Measurements from ENCODE around the gene OR8G5. TPM values are rescaled to one million over a fixed set of nuclear protein-coding genes. Genes with fewer than 3 reads are reported as not detected.

OR8G5 gene
- total RNA-seq, 5 donors from 2014 or later (not counting 1 experiment from before 2014, with no cell fraction given) = not detected

DNA sequence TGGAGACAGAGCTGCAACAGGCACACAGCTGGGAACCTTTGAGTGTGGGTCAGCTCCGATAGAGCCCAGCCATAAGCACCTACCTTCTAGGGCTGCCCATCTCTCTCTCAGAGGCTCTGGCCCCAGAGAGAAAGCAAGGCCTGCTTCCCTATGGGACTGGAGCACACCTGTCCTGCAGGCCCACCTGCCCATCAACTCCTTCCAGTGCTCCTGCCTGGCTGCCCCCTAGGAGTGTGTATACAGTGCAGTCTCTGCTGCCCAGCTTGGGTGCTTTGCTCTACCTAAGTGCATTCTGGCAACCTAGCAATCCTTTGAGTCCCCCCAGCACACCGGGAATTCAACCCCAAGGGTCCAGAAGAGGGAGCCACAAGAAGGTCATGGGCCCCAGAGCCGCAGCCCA is 21.0 kb downstream of the OR8G5 start:
- Histone ChIP-seq H3K36me3 (ENCODE audit: control insufficient read depth in 2 of 2, extremely low read depth in 1 of 2, insufficient read depth in 1 of 2, low read length in 1 of 2) (no peaks in the 10 kb centered on the region), H3K27me3 (replicated peaks in 1 of 2; ENCODE audit: control insufficient read depth in 2 of 2, extremely low read depth in 1 of 2, insufficient read depth in 2 of 2, low read length in 1 of 2) (peaks cover 0 to 8% of the 10 kb centered on the region in 2 experiments), H3K4me1 (ENCODE audit: control insufficient read depth in 1 of 2, extremely low read depth in 1 of 2, insufficient read depth in 2 of 2, low read length in 2 of 2) (no peaks in the 10 kb centered on the region), H3K9me3 (no peaks in the 10 kb centered on the region), H3K4me3 (ENCODE audit: control insufficient read depth in 1 of 2, extremely low read depth in 1 of 2, low read length in 1 of 2) (no peak overlapping the region), H3K27ac (ENCODE audit: low read length) (no peak overlapping the region)
- H3K27me3 Mint-ChIP-seq = no peaks in the 10 kb centered on the region
- ChIA-PET POLR2A (no interaction called here), CTCF (no interaction called here)
- H3K27ac Mint-ChIP-seq = no peak overlapping the region
- ATAC-seq (replicated peaks in 1 of 4) (no peak), DNase-seq (no peak)
- H3K4me3 Mint-ChIP-seq = no peak overlapping the region
- no peaks in the 10 kb centered on the region for H3K36me3 Mint-ChIP-seq
- 71% methylated on average over 2 of the region's 3 CpGs for WGBS (ENCODE audit: insufficient coverage)
- H3K9me3 Mint-ChIP-seq = peaks cover 7 to 14% (median 13%) of the 10 kb centered on the region in 3 donors
- H3K4me1 Mint-ChIP-seq = no peaks in the 10 kb centered on the region

DNA sequence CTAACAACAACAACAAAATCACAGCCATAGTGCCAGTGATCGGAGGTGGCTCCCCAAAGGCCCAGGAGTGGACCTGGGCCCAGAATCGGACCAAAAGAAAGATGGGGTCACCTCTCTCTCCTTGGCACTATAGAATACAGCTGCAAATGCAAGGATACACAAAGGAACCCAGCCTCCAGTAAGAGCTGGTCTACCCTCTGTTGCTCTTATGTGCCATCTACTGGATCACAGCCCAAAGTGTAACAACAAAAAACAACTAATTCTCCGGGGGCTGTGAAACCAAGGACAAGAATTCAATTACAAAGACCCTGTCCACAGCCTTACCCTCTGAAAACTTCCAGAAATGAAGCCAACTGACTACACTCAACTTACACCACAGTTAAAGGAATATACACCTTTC is 21.6 kb downstream of the OR8G5 start:
- no peaks in the 10 kb centered on the region for H3K9me3 ChIP-seq
- DNase-seq (no peak), ATAC-seq (replicated peaks in 1 of 4) (no peak)
- Mint-ChIP-seq H3K36me3 (no peaks in the 10 kb centered on the region), H3K27me3 (no peaks in the 10 kb centered on the region), H3K4me1 (no peaks in the 10 kb centered on the region), H3K4me3 (no peak overlapping the region), H3K27ac (no peak overlapping the region), H3K9me3 (peaks cover 7 to 14% (median 13%) of the 10 kb centered on the region in 3 donors)
- CTCF ChIA-PET = no interaction called here
- H3K27ac ChIP-seq (ENCODE audit: low read length) = no peak overlapping the region
- no peaks in the 10 kb centered on the region for H3K4me1 ChIP-seq (ENCODE audit: control insufficient read depth in 1 of 2, extremely low read depth in 1 of 2, insufficient read depth in 2 of 2, low read length in 2 of 2)
- POLR2A ChIA-PET = no interaction called here
- 51% methylated on average over 3 of the region's 3 CpGs for WGBS (ENCODE audit: insufficient coverage)
- H3K27me3 ChIP-seq (replicated peaks in 1 of 2; ENCODE audit: control insufficient read depth in 2 of 2, extremely low read depth in 1 of 2, insufficient read depth in 2 of 2, low read length in 1 of 2) = peaks cover 0 to 8% of the 10 kb centered on the region in 2 experiments
- H3K4me3 ChIP-seq (ENCODE audit: control insufficient read depth in 1 of 2, extremely low read depth in 1 of 2, low read length in 1 of 2) = no peak overlapping the region
- H3K36me3 ChIP-seq (ENCODE audit: control insufficient read depth in 2 of 2, extremely low read depth in 1 of 2, insufficient read depth in 1 of 2, low read length in 1 of 2) = no peaks in the 10 kb centered on the region

DNA sequence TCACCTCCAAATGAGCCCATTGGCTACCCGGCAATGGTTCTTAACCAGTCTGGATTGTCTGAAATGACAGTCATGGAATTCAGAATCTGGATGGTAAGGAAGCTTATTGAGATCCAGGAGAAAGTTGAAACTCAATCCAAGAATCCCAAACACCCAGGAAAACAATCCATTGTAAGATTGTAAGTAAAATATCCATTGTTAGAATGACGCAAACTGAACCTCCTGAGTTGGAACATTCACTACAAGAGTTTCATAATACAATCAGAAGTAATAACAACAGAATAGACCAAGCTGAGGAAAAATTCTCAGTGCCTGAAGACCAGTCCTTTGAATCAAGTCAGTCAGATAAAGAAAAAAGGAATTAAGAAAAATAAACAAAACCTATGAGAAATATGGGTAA is 22.1 kb downstream of the OR8G5 start:
- H3K4me1 Mint-ChIP-seq = no peaks in the 10 kb centered on the region
- no peak overlapping the region for H3K27ac Mint-ChIP-seq
- Histone ChIP-seq H3K27ac (ENCODE audit: low read length) (no peak overlapping the region), H3K36me3 (ENCODE audit: control insufficient read depth in 2 of 2, extremely low read depth in 1 of 2, insufficient read depth in 1 of 2, low read length in 1 of 2) (no peaks in the 10 kb centered on the region), H3K4me1 (ENCODE audit: control insufficient read depth in 1 of 2, extremely low read depth in 1 of 2, insufficient read depth in 2 of 2, low read length in 2 of 2) (no peaks in the 10 kb centered on the region), H3K4me3 (ENCODE audit: control insufficient read depth in 1 of 2, extremely low read depth in 1 of 2, low read length in 1 of 2) (no peak overlapping the region), H3K27me3 (replicated peaks in 1 of 2; ENCODE audit: control insufficient read depth in 2 of 2, extremely low read depth in 1 of 2, insufficient read depth in 2 of 2, low read length in 1 of 2) (peaks cover 0 to 8% of the 10 kb centered on the region in 2 experiments), H3K9me3 (no peaks in the 10 kb centered on the region)
- H3K4me3 Mint-ChIP-seq = no peak overlapping the region
- H3K9me3 Mint-ChIP-seq = peaks cover 7 to 14% (median 13%) of the 10 kb centered on the region in 3 donors
- no peaks in the 10 kb centered on the region for H3K27me3 Mint-ChIP-seq
- ATAC-seq (replicated peaks in 1 of 4) (no peak), DNase-seq (no peak)
- CTCF ChIA-PET = no interaction called here
- no CpG with 5 or more reads among the region's 2 CpGs for WGBS (ENCODE audit: insufficient coverage)
- no peaks in the 10 kb centered on the region for H3K36me3 Mint-ChIP-seq
- POLR2A ChIA-PET = no interaction called here

DNA sequence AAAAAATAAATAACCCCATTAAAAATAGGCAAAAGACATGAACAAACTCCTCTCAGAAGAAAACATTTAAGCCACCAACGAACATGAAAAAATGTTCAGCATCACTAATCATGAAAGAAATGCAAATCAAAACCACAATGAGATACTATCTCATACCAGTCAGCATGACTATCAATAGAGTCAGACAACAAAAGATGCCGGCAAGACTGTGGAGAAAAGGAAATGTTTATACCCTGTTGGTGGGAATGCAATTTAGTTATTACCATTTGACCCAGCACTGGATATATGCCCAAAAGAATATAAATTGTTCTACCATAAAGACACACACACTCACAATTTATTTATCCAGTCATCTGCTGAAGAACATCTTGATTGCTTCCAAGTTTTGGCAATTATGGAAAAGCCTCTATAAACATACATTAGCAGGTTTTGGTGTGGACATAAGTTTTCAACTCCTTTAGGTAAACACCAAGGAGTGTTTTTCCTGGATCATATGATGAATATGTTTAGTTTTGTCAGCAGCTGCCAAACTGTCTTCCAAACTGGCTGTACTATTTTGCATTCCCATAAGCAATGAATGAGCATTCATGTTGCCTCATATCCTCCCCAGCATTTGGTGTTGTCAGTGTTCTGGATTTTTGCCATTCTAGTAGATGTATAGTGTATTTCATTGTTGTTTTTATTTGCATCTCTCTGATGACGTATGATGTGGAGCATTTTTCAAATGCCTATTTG is 29.6 kb downstream of the OR8G5 start:
- WGBS (ENCODE audit: insufficient coverage) = no CpG with 5 or more reads among the region's 3 CpGs
- ChIA-PET POLR2A (no interaction called here), CTCF (no interaction called here)
- Histone ChIP-seq H3K36me3 (ENCODE audit: control insufficient read depth in 2 of 2, extremely low read depth in 1 of 2, insufficient read depth in 1 of 2, low read length in 1 of 2) (no peaks in the 10 kb centered on the region), H3K9me3 (no peaks in the 10 kb centered on the region), H3K4me1 (ENCODE audit: control insufficient read depth in 1 of 2, extremely low read depth in 1 of 2, insufficient read depth in 2 of 2, low read length in 2 of 2) (no peaks in the 10 kb centered on the region), H3K4me3 (ENCODE audit: control insufficient read depth in 1 of 2, extremely low read depth in 1 of 2, low read length in 1 of 2) (no peak overlapping the region), H3K27ac (ENCODE audit: low read length) (no peak overlapping the region), H3K27me3 (replicated peaks in 1 of 2; ENCODE audit: control insufficient read depth in 2 of 2, extremely low read depth in 1 of 2, insufficient read depth in 2 of 2, low read length in 1 of 2) (no peaks in the 10 kb centered on the region)
- Mint-ChIP-seq H3K27me3 (no peaks in the 10 kb centered on the region), H3K4me1 (no peaks in the 10 kb centered on the region), H3K27ac (no peak overlapping the region), H3K9me3 (peaks cover 10 to 20% (median 10%) of the 10 kb centered on the region in 3 donors), H3K36me3 (no peaks in the 10 kb centered on the region), H3K4me3 (no peak overlapping the region)
- DNase-seq = no peak
- ATAC-seq (replicated peaks in 1 of 4) = no peak

DNA sequence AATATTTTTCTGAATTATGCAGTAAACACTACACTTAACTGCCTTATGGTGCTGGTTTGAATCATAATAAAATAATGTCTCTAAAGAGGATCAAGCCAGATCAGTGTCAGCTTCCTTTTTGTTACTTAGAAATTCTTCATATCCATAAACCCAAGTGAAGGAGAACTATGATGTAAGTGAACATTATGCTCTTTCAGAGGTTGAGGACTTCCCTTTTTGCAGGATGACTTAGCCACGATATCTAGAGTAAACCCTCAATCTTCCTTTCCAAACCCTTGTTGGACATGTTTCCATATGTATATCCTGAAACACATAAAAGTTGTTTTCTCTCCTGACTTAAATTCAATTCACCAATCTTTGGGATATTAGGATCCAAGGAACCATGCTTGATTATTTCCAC is 38.5 kb downstream of the OR8G5 start:
- Histone ChIP-seq H3K27ac (ENCODE audit: low read length) (no peak overlapping the region), H3K27me3 (replicated peaks in 1 of 2; ENCODE audit: control insufficient read depth in 2 of 2, extremely low read depth in 1 of 2, insufficient read depth in 2 of 2, low read length in 1 of 2) (no peaks in the 10 kb centered on the region), H3K9me3 (no peaks in the 10 kb centered on the region), H3K4me1 (ENCODE audit: control insufficient read depth in 1 of 2, extremely low read depth in 1 of 2, insufficient read depth in 2 of 2, low read length in 2 of 2) (no peaks in the 10 kb centered on the region), H3K36me3 (ENCODE audit: control insufficient read depth in 2 of 2, extremely low read depth in 1 of 2, insufficient read depth in 1 of 2, low read length in 1 of 2) (no peaks in the 10 kb centered on the region), H3K4me3 (ENCODE audit: control insufficient read depth in 1 of 2, extremely low read depth in 1 of 2, low read length in 1 of 2) (no peak overlapping the region)
- no peak for DNase-seq
- ChIA-PET CTCF (no interaction called here), POLR2A (no interaction called here)
- H3K9me3 Mint-ChIP-seq = peaks cover 2 to 3% (median 2%) of the 10 kb centered on the region in 3 donors
- no peaks in the 10 kb centered on the region for H3K27me3 Mint-ChIP-seq
- no peak for ATAC-seq (replicated peaks in 1 of 4)
- no peaks in the 10 kb centered on the region for H3K4me1 Mint-ChIP-seq
- no CpG with 5 or more reads among the region's 1 CpG for WGBS (ENCODE audit: insufficient coverage)
- H3K4me3 Mint-ChIP-seq = no peak overlapping the region
- no peaks in the 10 kb centered on the region for H3K36me3 Mint-ChIP-seq
- no peak overlapping the region for H3K27ac Mint-ChIP-seq

DNA sequence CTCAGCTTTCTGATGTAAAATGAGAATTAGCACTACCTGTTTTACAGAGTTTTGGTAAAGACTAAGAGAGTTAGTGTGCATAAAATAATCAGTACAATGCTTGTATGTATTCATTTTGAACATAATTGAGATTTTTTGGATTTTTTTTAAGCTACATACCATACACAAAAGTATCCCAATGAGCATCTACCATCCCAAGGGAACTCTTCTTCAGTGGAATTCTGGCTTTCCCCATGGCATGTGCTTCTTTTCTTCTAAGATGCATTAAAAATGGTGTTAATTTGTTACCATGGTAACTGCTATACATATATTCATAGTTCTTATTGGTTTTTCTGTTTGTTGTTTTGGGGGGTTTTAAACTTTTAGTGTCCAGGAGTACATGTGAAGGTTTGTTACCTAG is 39.8 kb downstream of the OR8G5 start:
- CTCF ChIA-PET = no interaction called here

DNA sequence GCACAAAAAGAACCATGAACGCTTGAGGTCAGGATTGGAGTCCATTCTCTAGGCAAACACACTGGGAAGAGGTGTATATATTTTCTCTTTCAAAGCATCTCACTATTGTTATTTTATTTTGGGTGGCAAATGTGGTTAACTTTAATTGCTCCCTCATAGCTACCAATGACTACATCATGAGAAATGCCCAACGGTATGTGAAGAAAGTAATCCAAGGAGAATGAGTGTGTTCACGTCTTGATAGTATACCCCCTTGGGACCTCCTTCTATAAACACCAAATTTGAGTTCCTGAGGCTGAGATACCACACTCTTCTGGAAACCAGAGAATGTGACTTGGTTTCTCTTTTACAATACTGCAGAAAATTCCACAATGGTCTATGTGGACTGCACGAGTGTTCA is 41.7 kb downstream of the OR8G5 start:
- Histone ChIP-seq H3K9me3 (no peaks in the 10 kb centered on the region), H3K4me3 (ENCODE audit: control insufficient read depth in 1 of 2, extremely low read depth in 1 of 2, low read length in 1 of 2) (no peak overlapping the region), H3K27me3 (replicated peaks in 1 of 2; ENCODE audit: control insufficient read depth in 2 of 2, extremely low read depth in 1 of 2, insufficient read depth in 2 of 2, low read length in 1 of 2) (no peaks in the 10 kb centered on the region), H3K27ac (ENCODE audit: low read length) (no peak overlapping the region), H3K4me1 (ENCODE audit: control insufficient read depth in 1 of 2, extremely low read depth in 1 of 2, insufficient read depth in 2 of 2, low read length in 2 of 2) (no peaks in the 10 kb centered on the region), H3K36me3 (ENCODE audit: control insufficient read depth in 2 of 2, extremely low read depth in 1 of 2, insufficient read depth in 1 of 2, low read length in 1 of 2) (no peaks in the 10 kb centered on the region)
- no peaks in the 10 kb centered on the region for H3K4me1 Mint-ChIP-seq
- DNase-seq = no peak
- peaks cover 0 to 3% (median 0%) of the 10 kb centered on the region in 3 donors for H3K9me3 Mint-ChIP-seq
- H3K27me3 Mint-ChIP-seq = no peaks in the 10 kb centered on the region
- H3K4me3 Mint-ChIP-seq = no peak overlapping the region
- WGBS (ENCODE audit: insufficient coverage) = no CpG with 5 or more reads among the region's 4 CpGs
- ChIA-PET CTCF (no interaction called here), POLR2A (interaction anchor here in 1 of 2 donors (0.6 kb wide), 1 partner anchor 233 kb away, joined by 3 read pairs; no protein-coding TSS in a partner anchor)
- no peak overlapping the region for H3K27ac Mint-ChIP-seq
- no peaks in the 10 kb centered on the region for H3K36me3 Mint-ChIP-seq
- no peak for ATAC-seq (replicated peaks in 1 of 4)

More for the DNA sequence above, 39.8 kb downstream of the OR8G5 start:
- DNase-seq (no peak), ATAC-seq (replicated peaks in 1 of 4) (no peak)
- Histone ChIP-seq H3K4me1 (ENCODE audit: control insufficient read depth in 1 of 2, extremely low read depth in 1 of 2, insufficient read depth in 2 of 2, low read length in 2 of 2) (no peaks in the 10 kb centered on the region), H3K27ac (ENCODE audit: low read length) (no peak overlapping the region), H3K9me3 (no peaks in the 10 kb centered on the region), H3K27me3 (replicated peaks in 1 of 2; ENCODE audit: control insufficient read depth in 2 of 2, extremely low read depth in 1 of 2, insufficient read depth in 2 of 2, low read length in 1 of 2) (no peaks in the 10 kb centered on the region), H3K36me3 (ENCODE audit: control insufficient read depth in 2 of 2, extremely low read depth in 1 of 2, insufficient read depth in 1 of 2, low read length in 1 of 2) (no peaks in the 10 kb centered on the region), H3K4me3 (ENCODE audit: control insufficient read depth in 1 of 2, extremely low read depth in 1 of 2, low read length in 1 of 2) (no peak overlapping the region)
- H3K4me1 Mint-ChIP-seq = no peaks in the 10 kb centered on the region
- H3K27me3 Mint-ChIP-seq = no peaks in the 10 kb centered on the region
- POLR2A ChIA-PET = no interaction called here
- no peak overlapping the region for H3K27ac Mint-ChIP-seq
- H3K4me3 Mint-ChIP-seq = no peak overlapping the region
- H3K36me3 Mint-ChIP-seq = no peaks in the 10 kb centered on the region
- peaks cover 0 to 3% (median 3%) of the 10 kb centered on the region in 3 donors for H3K9me3 Mint-ChIP-seq
